HG02642 (cell line): Measurements from ENCODE around the gene TMEM63A.
"Not testable (repeated sequence)": the region's sequence is repeated elsewhere in the genome, so short reads cannot be mapped to it uniquely, and the experiment has no call there.

Source experiments
- ATAC-seq: cut with Tn5 transposase; IDR thresholded peaks from one replicate; pipeline ENCODE4 v1.9.1; 2021; ENCODE audit warnings: mild to moderate bottlenecking; ENCODE audit not compliant: unreplicated experiment, poor library complexity

The TMEM63A gene

GRCh38 chr1:225809842-225810578, 72.2 kb downstream of the TMEM63A start, which contains the start of gene EPHX1:
Gene EPHX1 (plus strand): TSS chr1:225810124. CDS start chr1:225828730, 18,606 bp downstream.
- peak; percentile 97 for ATAC-seq

DNA sequence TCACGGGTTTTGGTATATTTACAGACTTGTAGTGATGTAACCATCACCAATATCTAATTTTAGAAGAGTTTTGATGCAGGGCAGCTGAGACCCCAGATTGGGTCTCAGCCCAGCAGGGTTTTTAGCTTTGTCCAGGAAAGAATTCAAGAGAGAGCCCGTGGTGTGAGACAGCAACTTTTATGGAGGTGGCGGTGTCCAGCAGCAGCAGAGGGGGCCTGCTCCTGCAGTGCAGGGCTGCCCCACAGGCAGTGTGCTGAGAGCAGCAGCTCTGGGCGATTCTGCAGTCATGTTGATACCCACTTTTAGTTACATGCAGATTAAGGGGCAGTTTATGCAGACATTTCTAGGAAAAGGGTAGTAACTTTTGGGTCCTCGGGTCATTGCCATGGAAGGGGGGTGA, 74.0 kb downstream of the TMEM63A start:
- no peak for ATAC-seq

DNA sequence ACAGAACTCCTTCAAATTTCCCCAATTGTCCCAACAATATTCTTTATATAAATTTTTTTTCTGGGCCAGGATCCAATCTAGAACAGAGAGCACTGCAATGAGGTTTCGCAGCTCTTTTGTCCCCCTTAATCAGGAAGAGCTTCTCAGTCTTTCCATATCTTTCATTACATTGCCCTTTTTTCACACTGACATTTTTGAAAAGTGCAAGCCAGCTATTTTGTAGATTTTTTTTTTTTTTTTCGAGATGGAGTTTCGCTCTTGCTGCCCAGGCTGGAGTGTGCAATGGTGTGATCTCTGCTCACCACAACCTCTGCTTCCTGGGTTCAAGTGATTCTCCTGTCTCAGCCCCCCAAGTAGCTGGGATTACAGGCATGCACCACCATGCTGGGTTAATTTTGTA, 75.4 kb downstream of the TMEM63A start:
- ATAC-seq = not testable (repeated sequence)

DNA sequence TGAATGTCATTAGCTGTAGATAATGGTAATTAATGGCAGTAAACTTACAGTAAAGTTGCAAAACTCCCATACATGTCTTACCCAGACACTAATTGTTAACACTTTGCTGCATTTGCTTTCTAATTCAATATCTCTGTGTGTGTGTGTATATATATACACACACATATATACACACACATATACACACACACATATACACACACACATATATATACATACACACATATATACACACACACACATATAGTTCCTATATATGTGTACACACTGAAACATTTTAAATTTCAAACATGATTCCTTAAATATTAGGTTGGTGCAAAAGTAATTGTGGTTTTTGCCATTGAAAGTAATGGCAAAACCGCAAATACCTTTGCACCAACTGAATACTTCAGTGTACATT, 75.9 kb downstream of the TMEM63A start:
- ATAC-seq = no peak

DNA sequence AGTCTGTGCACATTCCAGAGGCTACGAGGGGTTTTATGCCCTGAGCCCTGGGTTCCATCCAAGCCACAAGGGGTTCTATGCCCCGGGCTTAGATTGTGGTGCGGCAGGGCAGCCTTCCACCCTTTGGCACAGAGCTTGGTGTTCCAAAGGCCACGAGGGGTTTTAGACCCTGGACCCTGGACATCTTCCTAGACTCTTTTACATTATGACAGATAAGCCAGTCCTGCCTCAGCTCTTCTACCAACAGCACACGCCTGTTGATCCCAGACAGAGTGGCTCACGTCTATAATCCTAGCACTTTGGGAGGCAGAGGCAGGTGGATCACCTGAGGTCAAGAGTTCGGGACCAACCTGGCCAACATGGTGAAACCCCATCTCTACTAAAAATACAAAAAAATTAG, 81.0 kb downstream of the TMEM63A start:
- not testable (repeated sequence) for ATAC-seq

DNA sequence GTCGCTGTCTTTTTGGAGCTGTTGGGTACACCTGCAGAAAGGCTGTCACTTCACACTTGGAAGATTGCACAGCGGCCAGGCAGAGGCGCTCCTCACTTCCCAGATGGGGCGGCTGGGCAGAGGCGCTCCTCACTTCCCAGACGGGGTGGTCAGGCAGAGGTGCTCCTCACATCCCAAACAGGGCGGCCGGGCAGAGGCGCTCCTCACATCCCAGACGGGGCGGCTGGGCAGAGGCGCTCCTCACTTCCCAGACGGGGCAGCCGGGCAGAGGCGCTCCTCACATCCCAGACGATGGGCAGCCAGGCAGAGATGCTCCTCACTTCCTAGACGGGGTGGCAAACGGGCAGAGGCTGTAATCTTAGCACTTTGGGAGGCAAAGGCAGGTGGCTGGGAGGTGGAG, 86.1 kb downstream of the TMEM63A start:
- ATAC-seq = not testable (repeated sequence)
